Neutrophil (primary cell): ENCODE results near the gene ZNF536.

Experiments
- H3K27ac ChIP-seq: fragments of 200-600 bp; sonication (generic); 2 replicates; pipeline ENCODE4 v1.5.1; 2016; ENCODE audit warnings: mild to moderate bottlenecking, moderate library complexity
- H3K27me3 ChIP-seq: fragments of 200-600 bp; sonication (generic); 2 replicates; pipeline ENCODE4 v1.6.0; 2016; ENCODE audit warnings: mild to moderate bottlenecking
- H3K36me3 ChIP-seq: fragments of 200-600 bp; sonication (generic); 2 replicates; pipeline ENCODE4 v1.5.1; 2017
- H3K4me1 ChIP-seq, 2 experiments: fragments of 200-600 bp in 1 of 2; sonication (generic) in 1 of 2; 1 replicate in 1 of 2; 2 replicates in 1 of 2; pipeline versions ENCODE4 v1.5.1 to v1.6.1; 2013 to 2016; ENCODE audit warnings: low read depth in 1 of 2, low read length in 1 of 2, mild to moderate bottlenecking in 1 of 2, moderate library complexity in 1 of 2; ENCODE audit not compliant: control insufficient read depth in 1 of 2, insufficient read depth in 1 of 2
- H3K4me3 ChIP-seq, 2 experiments: fragments of 200-600 bp in 1 of 2; sonication (generic) in 1 of 2; 1 replicate in 1 of 2; 2 replicates in 1 of 2; pipeline ENCODE4 v1.5.1; 2013 to 2016; ENCODE audit warnings: low read depth in 1 of 2, low read length in 1 of 2, mild to moderate bottlenecking in 1 of 2, moderate library complexity in 1 of 2
- H3K9me3 ChIP-seq: fragments of 200-600 bp; sonication (generic); 2 replicates; pipeline ENCODE4 v1.5.1; 2016
- CTCF ChIP-seq: fragments of 200-600 bp; sonication (generic); IDR thresholded peaks from 2 replicates; pipeline ENCODE4 v1.5.1; 2016; ENCODE audit warnings: antibody characterized with exemption

Gene ZNF536

DNA sequence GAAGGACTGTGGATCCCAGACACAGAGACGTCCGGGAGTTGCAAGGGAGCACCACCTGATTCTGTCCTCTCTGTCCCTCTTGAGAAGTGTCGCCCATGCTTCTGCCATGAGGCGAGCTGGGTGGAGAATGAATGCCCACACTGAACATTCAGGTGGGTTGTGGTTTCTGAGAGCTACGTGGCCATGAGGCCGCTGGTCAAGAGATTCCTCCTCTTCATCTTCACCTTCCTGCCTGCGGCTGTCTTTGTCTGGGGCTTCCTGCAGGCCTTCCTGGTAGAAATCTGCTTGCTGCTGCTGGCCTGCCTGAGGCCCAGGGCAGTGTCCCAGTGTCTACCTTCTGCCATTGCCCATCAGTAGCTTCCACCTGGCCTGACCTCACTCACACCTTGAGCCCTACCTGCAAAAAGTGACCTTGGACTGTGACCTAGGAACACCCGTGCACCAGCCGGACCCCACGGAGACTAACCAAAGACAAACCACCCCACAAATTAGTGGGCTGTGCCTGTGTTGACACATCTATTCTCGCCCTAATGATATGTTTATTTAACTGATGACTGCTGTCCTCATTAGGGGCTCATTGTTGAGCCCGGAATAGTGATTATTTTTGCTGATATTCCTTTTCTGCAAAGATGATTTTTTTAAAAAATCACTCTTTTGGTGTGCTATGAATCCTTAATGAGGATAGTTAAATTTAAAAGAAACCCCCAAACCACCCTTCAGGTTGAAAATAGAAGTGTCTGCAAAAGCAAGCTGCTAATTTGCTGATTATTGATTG lies 38.7 kb upstream of the ZNF536 start:
- H3K4me3 ChIP-seq, result no peak overlapping the region
- no peak overlapping the region for H3K27ac ChIP-seq
- TF ChIP-seq CTCF, result no peak
- H3K4me1 ChIP-seq, result no peaks in the 10 kb centered on the region
- no peaks in the 10 kb centered on the region for H3K9me3 ChIP-seq
- no peaks in the 10 kb centered on the region for H3K27me3 ChIP-seq
- no peaks in the 10 kb centered on the region for H3K36me3 ChIP-seq

DNA sequence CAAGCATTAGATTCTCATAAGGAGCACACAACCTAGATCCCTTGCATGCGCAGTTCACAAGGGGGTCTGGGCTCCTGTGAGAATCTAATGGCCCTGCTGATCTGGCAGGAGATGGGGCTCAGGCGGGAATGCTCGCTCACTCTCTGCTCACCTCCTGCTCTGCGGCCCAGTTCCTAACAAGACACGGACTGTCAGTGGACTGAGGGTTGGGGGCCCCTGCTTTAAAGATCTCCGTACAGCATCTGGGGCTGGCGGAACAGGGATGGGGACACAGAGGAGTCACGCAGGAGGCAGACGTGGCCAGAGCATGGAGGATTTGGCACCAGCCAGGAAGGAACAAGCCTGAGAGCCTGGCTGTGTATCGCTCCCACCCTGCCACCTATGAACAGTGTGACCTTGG lies 37.3 kb upstream of the ZNF536 start:
- no peaks in the 10 kb centered on the region for H3K27me3 ChIP-seq
- no peak for TF ChIP-seq CTCF
- H3K4me1 ChIP-seq, result no peaks in the 10 kb centered on the region
- no peak overlapping the region for H3K4me3 ChIP-seq
- no peaks in the 10 kb centered on the region for H3K9me3 ChIP-seq
- H3K36me3 ChIP-seq, result no peaks in the 10 kb centered on the region
- H3K27ac ChIP-seq, result no peak overlapping the region

DNA sequence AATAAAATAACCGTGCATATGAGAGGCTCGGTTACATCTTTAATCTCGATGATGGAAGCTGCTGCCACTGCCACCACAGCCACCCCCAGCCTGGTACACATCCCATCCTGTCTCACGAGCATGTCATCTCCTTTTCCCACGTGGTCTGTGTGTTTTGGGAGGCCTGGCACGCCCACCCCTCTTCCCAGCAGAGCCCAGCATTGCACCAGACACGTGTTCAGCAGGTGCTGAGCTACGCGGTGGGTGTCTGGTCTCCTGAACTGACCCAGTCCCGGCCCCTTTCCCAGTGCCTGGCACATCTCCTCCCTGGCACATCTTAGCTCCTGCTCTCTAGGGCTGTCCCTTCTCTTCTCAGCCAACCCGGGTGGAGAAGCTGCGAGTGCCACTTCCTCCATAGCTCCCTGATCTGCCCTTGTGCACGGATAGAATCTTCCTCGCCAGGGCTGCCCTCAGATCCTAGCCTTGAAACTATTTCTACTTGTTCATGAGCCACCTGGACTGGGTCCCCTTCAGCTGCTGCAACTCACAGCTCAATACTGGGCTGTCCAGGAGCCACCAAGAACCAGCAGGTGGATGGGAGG lies 36.8 kb upstream of the ZNF536 start:
- no peak for TF ChIP-seq CTCF
- Histone ChIP-seq H3K4me1 (no peaks in the 10 kb centered on the region), H3K27ac (no peak overlapping the region), H3K9me3 (no peaks in the 10 kb centered on the region), H3K4me3 (no peak overlapping the region), H3K36me3 (no peaks in the 10 kb centered on the region), H3K27me3 (no peaks in the 10 kb centered on the region)

GRCh38 chr19:30336290-30336689 lies 35.9 kb upstream of the ZNF536 start:
- no peak overlapping the region for H3K27ac ChIP-seq
- no peaks in the 10 kb centered on the region for H3K27me3 ChIP-seq
- H3K36me3 ChIP-seq, result no peaks in the 10 kb centered on the region
- no peaks in the 10 kb centered on the region for H3K9me3 ChIP-seq
- H3K4me3 ChIP-seq, result no peak overlapping the region
- TF ChIP-seq CTCF, result no peak
- no peaks in the 10 kb centered on the region for H3K4me1 ChIP-seq

DNA sequence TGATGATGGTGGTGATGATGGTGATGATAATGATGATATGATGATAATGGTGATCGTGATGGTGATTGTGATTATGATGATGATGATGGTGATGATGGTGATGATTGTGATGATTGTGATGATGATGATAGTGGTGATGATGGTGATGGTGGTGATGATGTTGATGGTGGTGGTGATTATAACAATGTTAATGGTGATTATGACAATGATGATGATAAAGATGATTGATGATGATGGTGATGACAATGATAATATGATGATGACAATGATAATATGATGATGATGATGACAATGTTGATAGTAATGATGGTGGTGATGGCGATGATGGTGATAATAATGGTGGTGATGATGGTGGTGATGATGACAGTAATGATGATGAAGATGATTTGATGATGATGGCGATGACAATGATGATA lies 34.1 kb upstream of the ZNF536 start:
- Histone ChIP-seq H3K36me3 (no peaks in the 10 kb centered on the region), H3K27me3 (no peaks in the 10 kb centered on the region), H3K4me1 (no peaks in the 10 kb centered on the region), H3K9me3 (no peaks in the 10 kb centered on the region), H3K27ac (no peak overlapping the region), H3K4me3 (no peak overlapping the region)
- no peak for TF ChIP-seq CTCF
